ENCODE measurements around the gene PEMT.

PEMT gene

GRCh38 chr17:17577373-17577772 lies 14.1 kb downstream of the PEMT start:
- H3K4me3 Mint-ChIP-seq: no peak overlapping the region
- TF ChIP-seq CTCF (IDR thresholded peaks at IDR 0.05; ENCODE audit: unreplicated experiment in 3 of 3): no peak
- no peak overlapping the region for H3K27ac Mint-ChIP-seq
- H3K9me3 Mint-ChIP-seq: no peaks in the 10 kb centered on the region
- peaks cover 25% of the 10 kb centered on the region for H3K4me1 Mint-ChIP-seq
- no peaks in the 10 kb centered on the region for H3K27me3 Mint-ChIP-seq (ENCODE audit: low read depth)
- peaks cover 4% of the 10 kb centered on the region for H3K36me3 Mint-ChIP-seq (ENCODE audit: low read depth)

GRCh38 chr17:17576772-17577234 lies 14.7 kb downstream of the PEMT start:
- H3K27ac Mint-ChIP-seq: no peak overlapping the region
- peaks cover 4% of the 10 kb centered on the region for H3K36me3 Mint-ChIP-seq (ENCODE audit: low read depth)
- H3K4me1 Mint-ChIP-seq: peaks cover 25% of the 10 kb centered on the region
- no peaks in the 10 kb centered on the region for H3K27me3 Mint-ChIP-seq (ENCODE audit: low read depth)
- H3K9me3 Mint-ChIP-seq: no peaks in the 10 kb centered on the region
- TF ChIP-seq CTCF (IDR thresholded peaks at IDR 0.05; ENCODE audit: unreplicated experiment in 3 of 3): no peak
- H3K4me3 Mint-ChIP-seq: no peak overlapping the region

- Mint-ChIP-seq H3K4me1 (peaks cover 26% of the 10 kb centered on the region), H3K27ac (peak overlapping the region; percentile 32 to 47 (median 36)), H3K9me3 (no peaks in the 10 kb centered on the region), H3K4me3 (no peak overlapping the region), H3K27me3 (ENCODE audit: low read depth) (no peaks in the 10 kb centered on the region), H3K36me3 (ENCODE audit: low read depth) (peaks cover 4% of the 10 kb centered on the region)
- TF ChIP-seq CTCF (IDR thresholded peaks at IDR 0.05; ENCODE audit: unreplicated experiment in 3 of 3): no peak
Measured at GRCh38 chr17:17575360-17576251, 15.9 kb downstream of the PEMT start.

- no peaks in the 10 kb centered on the region for H3K27me3 Mint-ChIP-seq (ENCODE audit: low read depth)
- peaks cover 4% of the 10 kb centered on the region for H3K36me3 Mint-ChIP-seq (ENCODE audit: low read depth)
- H3K4me3 Mint-ChIP-seq: no peak overlapping the region
- peaks cover 43% of the 10 kb centered on the region for H3K4me1 Mint-ChIP-seq
- TF ChIP-seq CTCF (IDR thresholded peaks at IDR 0.05; ENCODE audit: unreplicated experiment in 3 of 3): no peak
- no peaks in the 10 kb centered on the region for H3K9me3 Mint-ChIP-seq
- peak overlapping the region in 2 of 3 experiments; percentile 64 to 65 for H3K27ac Mint-ChIP-seq
Measured at GRCh38 chr17:17573912-17574311, 17.6 kb downstream of the PEMT start.

- H3K36me3 Mint-ChIP-seq (ENCODE audit: low read depth): peaks cover 3% of the 10 kb centered on the region
- no peak overlapping the region for H3K4me3 Mint-ChIP-seq
- H3K27ac Mint-ChIP-seq: no peak overlapping the region
- no peaks in the 10 kb centered on the region for H3K27me3 Mint-ChIP-seq (ENCODE audit: low read depth)
- H3K9me3 Mint-ChIP-seq: no peaks in the 10 kb centered on the region
- no peak for TF ChIP-seq CTCF (IDR thresholded peaks at IDR 0.05; ENCODE audit: unreplicated experiment in 3 of 3)
- H3K4me1 Mint-ChIP-seq: peaks cover 59% of the 10 kb centered on the region
Measured at GRCh38 chr17:17572010-17572785, 19.3 kb downstream of the PEMT start.
